GM23338 (cell line): ENCODE measurements around the gene SLC12A7. TPM values are rescaled to one million over a fixed set of nuclear protein-coding genes. Genes with fewer than 3 reads are reported as not detected.

Experiments used
- ATAC-seq: fragments of 200-7000 bp; cut with Tn5 transposase; 3 replicates; pipeline ENCODE4 v1.9.1; 2020
- DNase-seq: peaks from one replicate; pipeline ENCODE4 v3.0.0-alpha.2; 2015; ENCODE audit warnings: low spot score
- H2AFZ ChIP-seq: fragments of 200-600 bp; sonication (generic); 2 replicates; pipeline ENCODE4 v1.8.0; 2016; ENCODE audit warnings: antibody characterized with exemption, mild to moderate bottlenecking, moderate library complexity
- H3F3A ChIP-seq: fragments of 200-600 bp; sonication (generic); replicated peaks from 2 replicates; pipeline ENCODE4 v1.8.0; 2017; ENCODE audit warnings: antibody characterized with exemption, mixed run types, low read depth
- H3K27ac ChIP-seq: fragments of 200-600 bp; sonication (generic); 2 replicates; pipeline ENCODE4 v1.6.1; 2016; ENCODE audit warnings: low read depth
- H3K27me3 ChIP-seq: fragments of 200-600 bp; sonication (generic); 2 replicates; pipeline ENCODE4 v1.8.0; 2016; ENCODE audit warnings: mild to moderate bottlenecking, mixed run types, moderate library complexity; ENCODE audit not compliant: insufficient read depth
- H3K36me3 ChIP-seq: fragments of 200-600 bp; sonication (generic); 2 replicates; pipeline ENCODE4 v1.8.0; 2016; ENCODE audit warnings: mild to moderate bottlenecking; ENCODE audit not compliant: insufficient read depth
- H3K4me1 ChIP-seq: fragments of 200-600 bp; sonication (generic); 2 replicates; pipeline ENCODE4 v1.8.0; 2016; ENCODE audit warnings: mild to moderate bottlenecking, moderate library complexity; ENCODE audit not compliant: insufficient read depth
- H3K4me2 ChIP-seq: fragments of 200-600 bp; sonication (generic); 2 replicates; pipeline ENCODE4 v1.7.1; 2017; ENCODE audit warnings: mixed run types
- H3K4me3 ChIP-seq: fragments of 200-600 bp; sonication (generic); 2 replicates; pipeline ENCODE4 v1.6.1; 2016; ENCODE audit warnings: mixed run types
- H3K79me2 ChIP-seq: fragments of 200-600 bp; sonication (generic); replicated peaks from 2 replicates; pipeline ENCODE4 v1.8.0; 2017; ENCODE audit warnings: mild to moderate bottlenecking; ENCODE audit not compliant: insufficient read depth
- H3K9me2 ChIP-seq: fragments of 200-600 bp; sonication (generic); 2 replicates; pipeline ENCODE4 v1.8.0; 2017; ENCODE audit not compliant: insufficient read depth
- H4K20me1 ChIP-seq: fragments of 200-600 bp; sonication (generic); replicated peaks from 2 replicates; pipeline ENCODE4 v1.8.0; 2017; ENCODE audit warnings: mild to moderate bottlenecking; ENCODE audit not compliant: insufficient read depth
- H3K27ac Mint-ChIP-seq: 2 replicates; pipeline ENCODE4 v1.8.0; 2020; ENCODE audit warnings: inconsistent platforms, mild to moderate bottlenecking, moderate library complexity, mixed read lengths
- H3K27me3 Mint-ChIP-seq: 3 replicates; pipeline ENCODE4 v1.8.0; 2022; ENCODE audit warnings: low read depth, mild to moderate bottlenecking, moderate library complexity, mixed read lengths, inconsistent platforms; ENCODE audit not compliant: insufficient read depth, poor library complexity
- H3K36me3 Mint-ChIP-seq: 3 replicates; pipeline ENCODE4 v1.8.0; 2021; ENCODE audit warnings: low read depth, mild to moderate bottlenecking, inconsistent platforms, moderate library complexity, mixed read lengths
- H3K4me1 Mint-ChIP-seq: 3 replicates; pipeline ENCODE4 v1.8.0; 2020; ENCODE audit warnings: mild to moderate bottlenecking, inconsistent platforms, mixed read lengths
- H3K4me3 Mint-ChIP-seq: 3 replicates; pipeline ENCODE4 v1.8.0; 2021; ENCODE audit warnings: moderate library complexity, mild to moderate bottlenecking, inconsistent platforms, mixed read lengths
- H3K9me3 Mint-ChIP-seq: 3 replicates; pipeline ENCODE4 v1.8.0; 2020; ENCODE audit warnings: moderate library complexity, mild to moderate bottlenecking, inconsistent platforms, mixed read lengths
- CTCF ChIP-seq, 2 experiments: fragments of 200-600 bp in 1 of 2; sonication (generic) in 1 of 2; conservative IDR thresholded peaks; 2 replicates each; pipeline versions ENCODE4 v1.5.1 to v1.6.1; 2016 to 2017; ENCODE audit warnings: antibody characterized with exemption in 2 of 2, low read depth in 2 of 2, mild to moderate bottlenecking in 2 of 2, moderate library complexity in 1 of 2
- JUNB ChIP-seq: IDR thresholded peaks from one replicate; pipeline ENCODE4 v1.6.1; 2016; ENCODE audit warnings: antibody characterized with exemption; ENCODE audit not compliant: unreplicated experiment
- NANOG ChIP-seq: IDR thresholded peaks from 2 replicates; pipeline ENCODE4 v1.6.1; 2016; ENCODE audit warnings: antibody characterized with exemption, borderline replicate concordance
- STAT1 ChIP-seq: IDR thresholded peaks from one replicate; pipeline ENCODE4 v1.6.1; 2016; ENCODE audit warnings: antibody characterized with exemption; ENCODE audit not compliant: unreplicated experiment
- ZNF114 ChIP-seq: fragments of 250-450 bp; sonication (Bioruptor Pico); IDR thresholded peaks from 2 replicates; pipeline ENCODE4 v1.5.0; 2020; ENCODE audit warnings: mild to moderate bottlenecking, moderate library complexity
- ZNF331 ChIP-seq: fragments of 250-450 bp; sonication (Bioruptor Pico); IDR thresholded peaks from 2 replicates; pipeline ENCODE4 v1.5.0; 2020; ENCODE audit warnings: low read depth, mild to moderate bottlenecking, moderate library complexity
- polyA plus RNA-seq: library from polyadenylated mRNA; unstranded; fragments of >200 nt; fragmentation: Nextera tagmentation; extraction: Ambion mirVana; gene quantifications from 2 replicates; pipeline ENCODE4 v1.2.1, GENCODE V29; 2016
- total RNA-seq: library from RNA; depleted of rRNA; stranded (reverse); fragments of >200 nt; shearing (Covaris generic); gene quantifications from 2 replicates; pipeline ENCODE4 v1.2.3, GENCODE V29; 2014

Gene SLC12A7
- total and polyA plus RNA-seq, 2 experiments from 2014 or later, result 7.4 to 32.2 TPM

- no peak overlapping the region for H3K27ac Mint-ChIP-seq
- Histone ChIP-seq H3K27me3 (peaks cover 75% of the 10 kb centered on the region), H3K36me3 (no peaks in the 10 kb centered on the region), H2AFZ (peak overlapping the region; percentile 52; the same call in 1 of the 2 replicates), H3K4me1 (peaks cover 8% of the 10 kb centered on the region; the same call in 1 of the 2 replicates), H3K9me2 (no peaks in the 10 kb centered on the region), H3K79me2 (no peaks in the 10 kb centered on the region), H3K27ac (no peak overlapping the region), H4K20me1 (no peaks in the 10 kb centered on the region; the same call in 1 of the 2 replicates), H3F3A (no peaks in the 10 kb centered on the region; the same call in 1 of the 2 replicates), H3K4me3 (peak overlapping the region; percentile 51; the same call in 1 of the 2 replicates), H3K4me2 (peak overlapping the region; percentile 75)
- peaks cover 63% of the 10 kb centered on the region for H3K27me3 Mint-ChIP-seq
- TF ChIP-seq JUNB (no peak), STAT1 (no peak), CTCF (conservative IDR thresholded peaks at IDR 0.05; ENCODE audit: low read depth in 2 of 2) (no peak; a peak in 1 of 4 replicates), NANOG (no peak), ZNF331 (CRISPR knock-in tag) (no peak)
- DNase-seq (no peak), ATAC-seq (no peak; the same call in 2 of the 3 replicates)
- no peaks in the 10 kb centered on the region for H3K36me3 Mint-ChIP-seq
- peaks cover 40% of the 10 kb centered on the region for H3K4me1 Mint-ChIP-seq
- peak overlapping the region; percentile 61 for H3K4me3 Mint-ChIP-seq
- no peaks in the 10 kb centered on the region; the same call in 2 of the 3 replicates for H3K9me3 Mint-ChIP-seq
These were observed 104.0 kb downstream of the SLC12A7 start for GRCh38 chr5:1007681-1008450.

- no peak; the same call in 2 of the 3 replicates for ATAC-seq
- no peaks in the 10 kb centered on the region for H3K9me2 ChIP-seq
- no peaks in the 10 kb centered on the region; the same call in 1 of the 2 replicates for H4K20me1 ChIP-seq
- H3K27me3 Mint-ChIP-seq, result peaks cover 66% of the 10 kb centered on the region
- H3K36me3 ChIP-seq, result no peaks in the 10 kb centered on the region
- no peak overlapping the region for H3K4me3 ChIP-seq
- H3K27me3 ChIP-seq, result peaks cover 76% of the 10 kb centered on the region
- H3K9me3 Mint-ChIP-seq, result no peaks in the 10 kb centered on the region; the same call in 2 of the 3 replicates
- H3F3A ChIP-seq, result no peaks in the 10 kb centered on the region; the same call in 1 of the 2 replicates
- H3K4me3 Mint-ChIP-seq, result peak overlapping the region; percentile 38; the same call in 1 of the 3 replicates
- H3K4me1 ChIP-seq, result peaks cover 8% of the 10 kb centered on the region; the same call in 1 of the 2 replicates
- H2AFZ ChIP-seq, result no peak overlapping the region
- H3K4me1 Mint-ChIP-seq, result peaks cover 40% of the 10 kb centered on the region
- no peaks in the 10 kb centered on the region for H3K36me3 Mint-ChIP-seq
- H3K79me2 ChIP-seq, result no peaks in the 10 kb centered on the region
- no peak overlapping the region for H3K27ac Mint-ChIP-seq
- no peak overlapping the region for H3K4me2 ChIP-seq
- peak; percentile 41 for DNase-seq
- H3K27ac ChIP-seq, result no peak overlapping the region
- TF ChIP-seq ZNF114 (CRISPR knock-in tag), result no peak
- peak in 1 of 2 experiments; percentile 17; a peak in 2 of 4 replicates for TF ChIP-seq CTCF (conservative IDR thresholded peaks at IDR 0.05; ENCODE audit: low read depth in 2 of 2)
These were observed 104.6 kb downstream of the SLC12A7 start for GRCh38 chr5:1007221-1007680.
